GM21717 (cell line): Measurements from ENCODE around the gene TRIP11.

Source experiments
- ATAC-seq: cut with Tn5 transposase; IDR thresholded peaks from one replicate; pipeline ENCODE4 v1.9.1; 2021; ENCODE audit warnings: mild to moderate bottlenecking, moderate library complexity; ENCODE audit not compliant: unreplicated experiment

Gene TRIP11

DNA sequence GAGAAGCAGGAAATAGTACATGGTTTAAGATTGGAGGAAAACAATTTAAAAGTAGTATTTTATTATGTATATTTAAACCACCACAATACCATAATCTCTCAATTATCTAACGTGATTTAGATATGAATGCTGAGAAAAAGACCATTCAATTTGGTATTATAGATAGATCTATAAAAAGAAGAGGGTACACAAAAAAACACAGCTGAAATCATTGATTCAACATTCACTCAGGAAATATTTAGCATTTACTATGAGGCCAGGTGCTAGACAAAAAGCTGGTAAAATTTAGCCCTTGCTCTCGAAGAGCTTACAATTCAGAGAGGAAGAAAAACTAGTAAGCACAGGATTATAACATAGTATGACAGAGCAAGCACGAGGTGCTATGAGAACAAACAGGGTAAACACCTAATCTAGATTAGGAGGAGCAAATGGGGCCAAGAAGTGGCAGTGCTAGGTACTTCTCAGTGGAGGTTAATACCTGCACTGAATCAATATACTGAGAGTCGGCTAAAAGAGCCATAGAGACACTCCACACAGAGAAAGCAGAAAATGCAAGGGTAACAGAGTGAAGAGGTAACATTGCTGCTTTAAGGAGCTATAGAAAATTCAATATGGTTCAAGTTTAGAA, 27.6 kb downstream of the TRIP11 start:
- ATAC-seq, result no peak

DNA sequence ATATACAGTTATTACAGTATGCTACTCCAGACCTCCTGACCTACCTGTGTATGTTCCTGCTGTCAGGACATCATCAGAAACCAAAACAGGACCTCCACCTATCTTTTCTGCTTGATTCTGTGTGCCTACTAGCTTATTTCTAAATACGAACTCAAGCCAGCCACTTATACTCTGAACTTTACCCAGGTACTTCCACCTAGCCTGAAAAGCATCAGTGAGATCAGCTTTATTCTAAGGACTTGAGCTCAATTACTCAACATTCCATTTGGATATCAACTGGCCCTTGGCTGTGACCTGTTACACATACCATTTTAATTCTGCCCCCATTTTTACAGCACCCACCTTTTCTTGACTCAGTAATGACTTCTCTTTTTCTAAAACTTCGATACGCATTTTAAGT, 29.2 kb downstream of the TRIP11 start:
- ATAC-seq, result no peak

DNA sequence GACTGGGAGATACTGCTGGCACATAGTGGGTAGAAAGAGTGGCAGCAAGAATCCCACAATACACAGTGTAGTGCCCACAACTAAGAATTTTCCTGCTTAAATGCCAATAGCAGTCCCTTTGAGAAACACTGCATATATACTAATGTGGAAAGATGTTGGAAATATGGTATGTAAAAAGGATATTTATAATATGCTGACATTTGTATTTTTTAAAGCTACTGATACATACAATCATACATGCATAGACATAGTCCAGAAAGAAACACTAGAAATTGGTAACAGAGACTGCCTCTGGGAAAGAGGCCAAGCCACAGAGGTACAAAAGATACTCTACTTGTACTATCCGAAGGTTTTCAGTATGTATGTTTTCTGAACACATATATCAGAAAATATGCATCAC, 30.3 kb downstream of the TRIP11 start:
- ATAC-seq, result no peak

DNA sequence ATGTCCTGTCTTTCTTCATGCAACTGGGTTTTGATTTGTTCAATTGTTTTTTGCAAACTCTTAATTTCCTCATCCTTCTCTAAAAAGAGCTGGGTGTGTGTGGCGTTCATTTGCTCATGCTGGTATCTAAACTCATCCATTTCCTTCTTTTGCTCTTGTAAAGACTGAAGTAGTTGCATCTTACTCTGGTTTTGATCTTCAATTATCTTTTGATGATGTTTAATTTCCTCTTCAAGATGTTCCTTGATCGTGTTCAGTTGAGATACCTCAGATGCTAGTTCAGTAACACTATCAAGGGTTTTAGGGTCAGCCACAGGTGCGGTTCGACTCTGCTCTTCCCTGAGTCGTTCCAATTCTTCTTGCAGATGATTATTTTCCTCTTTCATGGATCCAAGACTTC, 34.8 kb downstream of the TRIP11 start:
- no peak for ATAC-seq

DNA sequence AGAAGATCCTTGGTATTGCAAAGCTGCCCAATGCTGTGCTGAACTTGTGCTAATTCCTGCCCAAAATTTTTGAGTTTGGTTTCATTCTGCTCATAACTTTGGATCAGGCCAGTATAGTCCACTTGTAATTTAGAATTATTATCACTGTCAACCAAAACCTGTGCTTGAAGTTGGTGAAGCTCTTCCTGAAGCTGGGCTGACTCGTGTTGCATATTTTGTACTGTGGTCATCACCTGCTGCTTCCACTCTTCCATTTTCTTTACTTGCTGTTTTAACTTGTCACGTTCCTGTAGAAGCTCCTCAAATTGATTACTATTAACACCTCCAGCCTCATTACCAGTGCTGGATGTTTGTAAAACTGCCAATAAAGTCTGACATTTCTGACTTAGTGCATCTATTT, 35.8 kb downstream of the TRIP11 start:
- ATAC-seq, result no peak

DNA sequence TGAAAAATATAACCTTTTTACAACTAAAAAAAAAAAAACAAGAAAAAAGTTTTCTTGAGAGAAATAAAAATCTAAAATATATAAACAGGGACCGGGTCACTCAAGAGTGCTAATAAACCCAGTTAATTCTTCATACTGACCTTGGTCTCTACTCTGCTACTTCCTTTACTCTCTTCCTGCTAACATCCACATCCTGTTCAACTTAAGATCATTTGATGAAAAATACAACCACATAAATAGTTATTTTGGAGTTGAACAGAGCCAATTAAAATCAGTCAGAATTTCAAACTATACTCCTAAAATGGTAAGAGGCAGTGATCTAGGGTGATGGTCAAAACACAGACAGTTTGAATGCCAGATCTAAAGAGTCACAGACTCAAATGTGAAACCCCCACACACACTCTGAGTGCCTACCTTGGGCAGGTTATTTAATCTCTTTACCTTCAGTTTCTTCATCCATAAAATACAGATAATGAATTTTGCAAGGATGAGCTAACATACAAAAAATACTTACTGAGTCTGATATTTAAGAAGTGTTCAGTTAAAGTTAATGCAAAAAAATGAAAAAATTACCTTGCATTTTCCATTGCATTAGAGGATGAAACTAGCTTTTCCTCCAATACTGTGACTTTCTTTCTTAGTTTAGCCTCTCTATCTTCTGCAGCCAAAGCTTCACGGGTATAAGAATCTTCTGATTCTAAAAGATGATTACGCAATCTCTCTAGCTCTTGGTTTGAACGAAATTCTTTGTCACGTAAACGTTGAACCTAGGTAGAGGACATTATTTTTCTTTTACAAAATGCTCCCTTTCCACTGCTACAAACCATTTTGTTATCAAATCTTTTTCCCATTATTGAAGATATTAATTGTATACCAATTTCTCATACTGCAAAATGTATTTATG, 40.9 kb downstream of the TRIP11 start:
- no peak for ATAC-seq

DNA sequence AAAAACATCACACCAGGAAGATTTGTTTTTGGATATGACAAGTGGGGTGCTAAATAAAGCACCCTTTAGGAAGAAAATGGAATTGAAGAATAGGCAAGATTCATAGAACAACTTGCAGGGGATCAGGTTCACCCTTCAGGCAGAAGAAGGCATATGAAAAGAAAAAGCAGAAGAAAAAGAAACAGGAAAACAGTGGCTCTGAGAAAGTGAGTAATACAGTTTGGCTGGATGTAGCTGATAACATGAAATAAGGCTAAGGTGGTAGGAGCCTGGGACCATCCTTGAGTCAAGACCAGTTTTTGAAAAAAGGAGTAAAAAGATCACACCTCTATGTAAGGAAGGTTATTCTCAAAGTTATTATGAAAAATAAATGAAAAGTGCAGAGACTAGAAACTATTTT, 42.4 kb downstream of the TRIP11 start:
- ATAC-seq, result no peak

DNA sequence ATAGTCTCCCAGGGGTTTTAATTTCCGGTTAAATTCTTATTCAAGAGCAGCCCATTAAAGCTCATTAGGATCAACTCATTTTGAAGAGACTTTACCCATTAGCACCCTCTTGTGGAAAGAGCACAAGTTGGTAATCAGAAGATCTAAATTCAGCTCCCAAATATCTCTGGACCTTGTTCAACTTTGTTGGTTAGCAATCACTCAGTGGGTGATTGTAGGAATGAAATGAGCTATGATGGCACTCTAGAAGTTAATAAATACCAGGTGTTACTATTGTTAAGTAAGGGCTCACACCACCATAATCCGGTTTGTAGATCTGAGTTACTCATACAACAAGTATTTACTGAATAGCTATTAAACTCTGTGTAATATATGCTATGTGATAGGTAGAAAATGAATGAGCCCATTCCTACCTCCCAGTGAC, 42.9 kb downstream of the TRIP11 start:
- no peak for ATAC-seq

DNA sequence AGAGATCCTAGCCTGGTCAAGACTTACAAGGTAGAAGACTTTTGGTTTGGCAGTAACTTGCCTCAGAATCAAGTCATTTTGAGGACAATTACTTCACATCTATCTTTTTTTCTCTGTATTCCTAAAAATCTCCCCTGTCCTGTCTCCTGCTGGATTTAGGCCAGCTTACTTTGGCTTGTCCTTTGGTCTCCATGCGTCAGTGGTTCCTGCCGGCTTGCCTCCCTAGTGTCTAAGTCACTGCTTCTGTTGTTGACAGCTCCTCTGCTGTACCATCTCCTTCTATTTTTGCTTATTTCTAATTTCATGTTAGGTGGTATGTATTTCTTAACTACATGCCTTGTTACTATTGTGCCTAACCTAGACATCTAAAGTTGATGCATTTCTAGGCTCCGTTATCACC, 52.7 kb downstream of the TRIP11 start:
- no peak for ATAC-seq

DNA sequence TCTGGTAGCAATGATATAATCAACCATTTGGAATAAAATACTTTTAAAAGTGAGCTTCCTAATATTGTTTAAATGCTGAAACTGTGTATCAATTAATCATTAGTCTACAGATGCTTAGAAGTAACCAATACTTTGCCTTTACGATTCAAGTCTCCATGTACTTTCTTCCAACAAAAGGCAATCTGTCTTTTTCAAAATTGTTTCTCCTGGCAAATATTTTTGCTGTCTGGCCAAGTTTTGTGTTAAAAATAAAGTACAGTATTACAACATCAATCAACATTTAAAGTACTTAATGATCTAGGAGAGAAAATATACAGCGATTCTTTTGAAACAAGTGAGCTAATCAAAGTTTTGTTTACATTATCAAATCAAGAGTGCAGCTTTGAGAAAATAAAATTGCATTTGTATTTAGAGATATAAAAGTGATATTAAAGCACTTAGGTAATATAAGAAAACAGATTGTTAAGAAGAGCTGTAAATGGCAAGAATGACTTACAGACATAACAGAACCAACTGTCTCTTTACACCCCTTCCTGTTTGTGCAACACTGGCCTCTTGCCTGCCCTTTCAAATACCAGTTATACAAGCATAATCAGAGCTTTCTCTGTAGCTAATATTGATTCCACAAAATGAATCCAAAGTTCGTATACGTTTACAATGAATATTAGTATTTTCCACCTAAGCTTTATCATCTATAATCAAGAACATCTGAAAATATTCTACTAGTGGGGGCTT, 54.2 kb downstream of the TRIP11 start:
- ATAC-seq, result no peak

DNA sequence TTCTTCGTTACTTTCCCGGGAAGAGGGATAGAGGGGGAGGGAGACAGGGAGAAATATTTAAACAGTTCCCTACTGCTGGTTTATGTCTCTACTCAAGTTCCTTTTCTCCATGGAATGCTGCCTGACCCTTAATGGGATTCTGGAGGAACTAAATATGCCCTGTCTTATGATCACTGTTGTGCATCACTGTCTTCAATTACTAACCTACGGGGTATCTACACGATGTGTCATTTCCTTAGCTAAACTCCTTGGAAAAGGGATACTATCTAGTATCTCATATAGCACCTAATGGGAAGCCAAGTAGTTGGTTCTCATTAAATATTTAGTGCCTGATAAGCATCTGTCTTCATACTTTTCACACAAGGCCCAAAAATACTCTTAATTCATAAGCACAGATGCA, 54.9 kb downstream of the TRIP11 start:
- ATAC-seq, result no peak

DNA sequence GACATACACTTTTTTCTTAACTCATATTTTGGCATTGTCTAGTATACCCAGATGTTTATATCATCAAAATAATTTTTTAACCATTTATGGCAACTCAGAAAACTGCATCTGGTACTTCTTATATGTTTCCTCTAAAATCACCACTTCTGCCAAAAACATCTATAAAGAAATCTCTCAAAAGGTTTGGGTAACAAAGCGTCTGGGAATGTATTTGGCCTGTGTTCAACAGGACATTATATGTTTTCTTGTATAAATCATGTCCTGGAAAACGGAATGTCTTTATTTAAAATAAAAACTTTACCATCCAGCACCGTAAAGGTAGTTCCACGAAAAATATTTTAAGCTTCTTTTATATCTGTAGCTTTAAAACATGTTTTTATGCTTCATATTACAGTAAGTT, 56.3 kb downstream of the TRIP11 start:
- ATAC-seq, result no peak

DNA sequence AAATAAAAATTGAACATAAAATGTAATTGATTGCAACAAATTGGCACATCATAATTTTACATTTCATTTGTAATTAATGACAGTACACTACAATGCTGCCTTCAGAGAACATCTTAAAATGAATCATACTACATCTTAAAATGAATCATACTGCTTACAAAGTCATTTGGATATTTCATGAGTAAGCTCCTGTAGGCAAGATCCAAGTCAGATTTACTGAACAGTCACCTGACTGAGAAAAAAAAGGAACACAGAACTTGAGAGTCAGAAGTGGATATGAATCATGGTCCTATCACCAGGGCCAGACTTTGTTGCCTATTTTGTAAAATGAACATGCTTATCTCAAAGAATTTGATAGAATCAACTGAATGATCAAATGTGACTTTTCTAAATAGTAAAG, 59.7 kb downstream of the TRIP11 start:
- peak; percentile 73 for ATAC-seq

DNA sequence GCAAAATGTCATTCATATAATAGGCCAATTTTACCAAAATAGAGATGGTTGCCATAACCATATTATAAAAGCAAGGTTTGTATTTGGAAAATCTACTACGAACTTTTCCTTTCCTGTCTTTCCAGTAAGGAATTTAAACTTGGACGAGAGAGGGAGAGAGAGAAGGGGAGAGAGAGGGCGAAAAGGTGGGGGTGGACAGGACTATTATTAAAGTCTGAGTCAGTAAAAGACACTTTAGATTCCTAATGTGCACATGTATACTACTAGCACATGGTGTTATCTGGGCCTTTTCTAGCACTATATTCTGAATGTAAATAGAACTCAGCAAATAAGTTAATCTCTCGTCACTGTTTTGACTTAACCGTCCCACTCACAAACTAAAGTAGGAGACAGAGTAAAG, 62.0 kb downstream of the TRIP11 start:
- no peak for ATAC-seq

DNA sequence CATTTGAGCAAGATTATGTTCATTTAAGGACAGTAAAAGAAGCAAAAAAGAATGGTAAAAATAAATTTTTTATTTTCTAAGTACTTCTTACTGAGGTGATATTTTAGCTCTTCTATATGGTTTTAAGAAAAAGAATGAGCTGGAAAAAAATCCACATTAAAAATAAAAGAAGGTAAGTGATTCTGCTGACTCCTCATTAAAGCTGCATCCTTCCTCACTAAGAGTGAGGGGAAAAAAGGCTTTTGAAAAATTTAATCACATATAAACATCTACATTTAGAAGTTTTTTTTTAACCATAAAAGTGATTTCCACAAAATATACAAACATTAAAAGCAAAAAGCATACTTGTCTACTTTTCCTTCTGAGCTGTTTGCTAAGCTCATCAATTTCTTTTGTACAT, 64.1 kb downstream of the TRIP11 start:
- ATAC-seq, result no peak

DNA sequence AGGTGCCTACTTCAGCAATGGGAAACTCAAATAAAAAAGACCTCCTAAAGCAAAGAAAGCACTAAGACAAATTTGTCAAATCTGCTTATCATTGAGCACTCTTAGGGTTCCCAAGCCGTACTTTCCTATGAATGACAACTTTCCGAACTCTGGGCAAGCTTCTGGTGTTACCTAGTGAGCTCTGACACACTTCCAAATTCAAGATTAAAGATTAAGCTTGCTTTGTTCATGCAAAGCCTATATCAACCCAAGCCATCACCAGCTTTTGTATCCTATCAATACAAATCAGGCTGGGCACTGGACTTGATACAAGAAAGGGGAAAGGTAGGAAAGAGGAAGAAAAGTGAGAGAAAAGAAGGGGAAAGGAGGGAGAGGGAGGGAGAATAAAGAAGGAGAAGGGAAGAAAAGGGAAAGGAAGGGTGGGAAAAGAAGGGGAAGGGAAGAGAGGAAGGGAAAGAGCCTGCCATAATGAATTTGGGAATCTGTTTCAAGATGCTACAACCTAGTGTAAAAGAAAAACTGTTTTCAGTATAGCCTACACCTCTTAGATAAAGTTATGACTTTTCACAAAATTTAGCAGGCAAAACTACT, 68.6 kb downstream of the TRIP11 start:
- no peak for ATAC-seq

DNA sequence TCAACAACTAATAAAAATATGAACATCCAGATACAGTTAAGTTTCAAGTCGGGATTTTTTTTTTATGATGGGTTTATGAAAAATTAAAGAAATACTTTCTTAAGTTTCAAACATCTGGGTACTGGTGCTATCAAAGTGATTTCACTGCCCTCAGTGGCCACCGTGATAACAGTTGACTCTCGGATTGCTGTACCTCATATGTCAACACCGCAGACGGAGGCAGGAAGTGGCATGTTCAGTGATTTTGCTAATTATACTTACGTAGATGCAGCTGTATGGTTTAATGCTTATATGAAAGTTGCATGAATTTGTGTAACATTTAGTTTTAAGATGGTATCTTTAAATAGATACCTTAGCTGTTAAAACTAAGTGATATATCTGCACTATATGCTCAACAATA, 71.6 kb downstream of the TRIP11 start:
- no peak for ATAC-seq

DNA sequence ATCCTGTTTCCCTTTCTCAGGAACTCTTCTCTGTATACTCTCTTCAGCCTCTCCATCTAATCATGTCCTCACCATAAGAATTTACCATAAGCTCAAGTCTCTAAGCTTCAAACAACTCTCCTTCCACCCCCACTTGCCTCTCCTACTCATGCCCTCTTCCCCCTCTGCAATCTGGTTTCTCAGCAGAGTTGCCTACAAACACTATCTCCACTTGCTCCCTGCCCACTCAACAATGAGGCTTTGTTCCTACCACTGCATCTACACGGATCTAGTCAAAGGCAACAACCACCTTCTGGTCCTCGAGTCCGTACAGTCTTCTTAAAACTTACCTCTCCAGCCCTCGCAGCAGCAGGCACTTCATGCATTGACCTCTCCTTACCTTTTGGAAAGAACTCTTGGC, 75.1 kb downstream of the TRIP11 start:
- ATAC-seq, result no peak

DNA sequence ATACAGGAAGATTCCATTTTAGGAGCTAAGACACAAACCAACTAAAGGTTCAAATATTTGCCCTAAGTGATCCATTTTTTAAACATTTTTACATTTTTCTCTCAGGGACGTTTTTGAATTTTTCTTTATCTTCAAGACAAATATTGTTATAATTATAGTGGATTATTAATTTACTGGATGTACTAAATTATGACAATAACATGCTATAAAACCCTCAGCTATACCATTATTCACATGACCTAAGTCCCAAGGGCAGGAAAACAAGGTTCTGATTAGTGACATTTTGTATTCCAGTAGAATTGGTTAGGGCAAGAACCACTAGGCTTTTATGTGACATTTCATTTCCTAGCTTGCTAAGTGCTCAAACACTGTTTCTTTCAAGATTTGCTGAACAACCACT, 75.8 kb downstream of the TRIP11 start:
- ATAC-seq, result no peak

DNA sequence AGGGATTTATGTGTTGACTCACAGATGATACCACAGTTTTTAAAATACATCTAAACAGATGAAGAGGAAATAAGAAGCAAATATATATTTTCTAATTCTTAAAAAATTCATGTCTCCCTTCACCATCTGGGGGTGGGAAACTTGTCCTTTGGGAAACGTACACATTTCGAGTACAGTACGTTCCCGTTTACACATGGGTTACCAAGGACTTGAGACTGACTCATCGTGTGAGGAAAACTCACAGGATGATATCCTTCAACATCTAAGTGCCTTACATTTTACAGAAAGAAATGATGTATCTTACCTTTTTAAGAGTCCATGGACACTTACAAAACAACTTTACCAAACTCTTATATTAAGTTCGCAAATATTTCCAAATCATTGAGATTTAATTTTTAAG, 76.4 kb downstream of the TRIP11 start:
- no peak for ATAC-seq
